GM18858 (cell line): ENCODE data around the gene C4BPB.

Source experiments
- ATAC-seq: cut with Tn5 transposase; IDR thresholded peaks from one replicate; pipeline ENCODE4 v1.9.1; 2021; ENCODE audit not compliant: unreplicated experiment

Gene C4BPB

GRCh38 chr1:207134581-207134980 lies 45.9 kb downstream of the C4BPB start:
- no peak for ATAC-seq

GRCh38 chr1:207139616-207140015 lies 51.0 kb downstream of the C4BPB start:
- ATAC-seq = no peak

- no peak for ATAC-seq
Measured at GRCh38 chr1:207140536-207140935, 51.9 kb downstream of the C4BPB start.

DNA sequence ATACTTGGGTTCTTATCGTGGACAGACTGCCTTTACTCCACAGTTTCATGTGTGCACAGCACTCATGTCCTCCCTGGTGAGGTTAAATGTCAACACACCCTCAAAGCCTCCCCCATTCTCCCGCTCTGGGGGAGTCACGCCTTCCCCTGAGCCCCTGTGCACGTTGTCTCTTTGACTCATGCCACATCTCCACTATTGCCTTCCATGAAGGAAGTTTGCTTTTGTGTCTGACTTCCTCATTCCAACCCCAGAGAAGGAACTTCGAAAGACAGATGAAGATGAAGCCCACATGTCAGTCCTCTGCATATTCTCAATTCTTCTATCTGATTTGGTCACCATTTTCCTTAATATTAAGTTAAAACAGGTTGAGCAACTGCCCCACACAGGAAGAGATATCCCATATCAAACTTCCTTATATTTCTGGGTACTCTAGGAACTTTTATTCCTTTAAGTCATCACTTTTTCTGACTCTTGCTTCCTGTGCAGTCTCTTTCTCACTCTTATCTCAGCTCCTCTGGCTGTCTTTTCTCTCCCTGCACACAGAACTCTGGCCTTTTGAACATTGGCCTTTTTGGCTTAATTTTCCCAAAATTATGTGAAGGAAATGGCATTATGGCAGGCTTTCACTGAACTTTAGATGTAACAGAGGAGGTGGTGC lies 56.9 kb downstream of the C4BPB start:
- ATAC-seq = no peak
